Measurements from ENCODE around the gene RFNG.

Gene RFNG

DNA sequence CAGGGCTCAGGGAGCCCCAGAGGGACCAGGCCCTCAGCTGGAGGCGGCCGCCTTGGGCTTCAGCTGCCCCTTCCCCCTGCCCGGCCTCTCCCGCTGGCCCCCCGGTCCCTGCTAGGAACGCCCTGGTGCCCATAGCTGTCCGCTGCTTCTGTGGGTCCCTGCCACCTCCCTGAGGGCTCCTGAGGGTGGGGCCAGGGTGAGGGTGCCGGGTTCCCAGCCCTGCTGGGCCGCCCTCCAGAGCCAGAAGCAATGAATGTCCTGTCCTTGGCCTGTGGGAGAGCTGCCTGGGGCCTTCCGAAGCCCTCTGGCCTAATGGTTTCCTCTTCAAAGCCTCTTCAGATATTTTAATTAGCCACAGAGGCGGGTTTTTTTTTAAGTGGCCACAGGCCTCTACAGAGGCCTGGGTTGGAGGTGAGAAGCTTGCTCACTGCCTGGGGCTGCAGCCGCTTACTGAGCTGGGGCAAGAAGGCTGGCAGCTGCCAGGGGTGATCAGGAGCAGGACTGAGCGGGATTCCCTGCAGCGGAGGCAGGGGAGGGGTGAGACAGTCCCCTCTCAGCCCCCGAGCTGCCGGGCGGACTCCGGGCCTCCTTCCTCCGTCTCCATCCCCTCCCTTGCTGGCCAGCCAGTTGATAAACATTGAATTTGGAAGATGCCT, 38.8 kb downstream of the RFNG start:
- ATAC-seq, result no peak

DNA sequence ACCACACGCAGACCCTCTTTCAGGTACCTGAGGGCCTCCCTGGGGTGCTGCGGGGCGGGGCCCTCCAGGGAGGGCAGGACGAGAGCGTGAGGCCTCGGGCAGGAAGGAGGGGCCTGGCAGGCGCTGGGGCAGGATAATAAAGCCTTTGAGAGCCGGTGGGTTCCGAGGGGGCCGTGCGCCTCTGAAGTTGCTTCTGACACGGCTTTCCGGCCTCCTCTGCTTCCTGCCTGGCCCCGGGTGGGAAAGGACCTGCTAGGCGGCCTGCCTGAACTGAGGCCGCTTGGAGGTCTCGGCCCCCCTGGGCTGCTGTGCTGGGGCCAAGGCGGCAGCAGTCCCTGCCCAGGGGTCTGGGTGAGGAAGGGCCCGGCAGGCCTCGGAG, 39.4 kb downstream of the RFNG start:
- no peak for ATAC-seq

DNA sequence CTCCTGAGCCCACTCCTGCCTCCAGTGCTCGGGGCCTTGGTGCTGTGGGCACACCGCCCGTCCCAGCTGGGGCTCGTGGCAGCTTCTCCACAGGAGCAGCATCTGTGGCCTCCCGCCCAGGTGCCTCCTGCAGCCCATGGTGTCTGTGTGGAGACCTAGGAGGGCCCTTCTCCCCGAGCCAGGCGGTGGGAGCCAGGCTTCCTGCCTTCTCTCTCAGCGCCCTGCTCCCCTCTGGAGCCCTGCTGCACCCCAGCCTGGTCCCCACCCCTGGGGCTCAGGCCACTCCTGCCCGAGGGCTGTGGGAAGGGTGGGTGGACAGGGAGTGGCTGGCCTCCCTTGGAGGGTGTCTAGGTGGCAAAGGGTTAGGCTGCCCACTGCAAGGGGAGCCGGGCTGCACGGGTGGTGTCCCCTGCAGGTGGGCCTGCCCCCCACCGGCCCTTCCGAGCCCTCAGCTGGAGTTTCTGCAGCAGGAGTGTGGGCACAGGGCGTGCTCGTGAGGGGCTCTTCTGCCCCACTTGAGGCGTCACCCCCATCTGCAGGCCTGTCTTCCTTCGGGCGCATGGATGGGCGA, 39.9 kb downstream of the RFNG start:
- no peak for ATAC-seq

DNA sequence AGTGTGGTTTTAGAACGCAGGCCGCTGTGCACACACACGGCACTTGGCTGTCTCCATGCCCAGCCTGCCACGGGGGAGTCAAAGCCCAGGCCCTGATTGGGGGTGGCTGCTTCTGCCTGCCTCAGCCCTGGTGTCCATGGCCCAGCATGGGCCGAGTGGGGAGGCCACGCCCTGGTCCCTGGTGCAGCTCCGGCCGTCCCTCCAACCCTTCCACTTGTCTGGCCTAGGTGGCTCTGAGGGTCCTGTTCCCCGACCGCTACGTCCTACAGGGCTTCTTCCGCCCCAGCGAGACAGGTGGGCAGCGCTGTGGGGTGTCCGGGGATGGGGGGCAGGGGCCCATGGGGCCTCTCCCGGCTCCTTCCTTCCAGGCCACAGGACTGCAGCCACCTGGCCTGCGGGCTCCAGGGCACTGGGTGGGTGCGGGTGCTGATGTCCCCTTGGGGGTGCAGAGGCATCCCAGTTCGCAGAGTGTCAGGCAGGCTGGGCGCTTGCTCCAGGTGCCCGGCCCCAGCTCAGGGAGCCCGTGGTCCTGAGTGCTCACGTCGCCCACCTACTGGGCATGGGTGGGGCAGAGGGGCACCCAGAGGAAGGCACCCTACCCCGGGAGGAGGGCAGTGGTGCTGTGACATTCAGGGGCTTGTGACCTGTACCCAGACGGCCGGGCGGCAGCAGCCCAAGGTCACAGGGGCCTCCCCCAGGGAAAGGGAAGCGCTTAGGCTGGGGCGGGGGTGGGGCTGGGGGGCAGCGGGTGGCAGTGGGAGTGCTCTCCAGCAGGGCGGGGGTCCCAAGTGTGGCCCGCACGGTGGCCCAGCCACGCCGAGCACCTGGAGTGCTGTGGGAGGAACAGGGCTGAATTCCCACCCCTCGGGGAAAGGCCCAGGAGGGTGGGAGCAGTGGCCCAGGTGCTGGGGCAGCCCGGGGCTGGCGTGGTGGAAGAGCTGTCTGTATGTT, 40.8 kb downstream of the RFNG start:
- no peak for ATAC-seq

DNA sequence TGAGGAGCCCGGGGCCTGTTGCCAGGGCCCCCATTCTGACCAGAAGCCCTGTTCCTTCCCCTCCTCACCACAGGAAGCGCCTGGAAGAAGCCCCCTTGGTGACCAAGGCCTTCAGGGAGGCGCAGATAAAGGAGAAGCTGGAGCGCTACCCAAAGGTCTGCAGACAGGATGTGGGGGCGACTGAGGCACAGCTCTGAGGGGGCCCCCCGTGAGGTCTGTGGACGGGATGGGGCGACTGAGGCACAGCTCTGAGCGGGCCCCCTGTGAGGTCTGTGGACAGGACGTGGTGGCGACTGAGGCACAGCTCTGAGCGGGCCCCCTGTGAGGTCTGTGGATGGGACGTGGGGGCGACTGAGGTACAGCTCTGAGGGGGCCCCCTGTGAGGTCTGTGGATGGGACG, 42.2 kb downstream of the RFNG start:
- ATAC-seq, result no peak

DNA sequence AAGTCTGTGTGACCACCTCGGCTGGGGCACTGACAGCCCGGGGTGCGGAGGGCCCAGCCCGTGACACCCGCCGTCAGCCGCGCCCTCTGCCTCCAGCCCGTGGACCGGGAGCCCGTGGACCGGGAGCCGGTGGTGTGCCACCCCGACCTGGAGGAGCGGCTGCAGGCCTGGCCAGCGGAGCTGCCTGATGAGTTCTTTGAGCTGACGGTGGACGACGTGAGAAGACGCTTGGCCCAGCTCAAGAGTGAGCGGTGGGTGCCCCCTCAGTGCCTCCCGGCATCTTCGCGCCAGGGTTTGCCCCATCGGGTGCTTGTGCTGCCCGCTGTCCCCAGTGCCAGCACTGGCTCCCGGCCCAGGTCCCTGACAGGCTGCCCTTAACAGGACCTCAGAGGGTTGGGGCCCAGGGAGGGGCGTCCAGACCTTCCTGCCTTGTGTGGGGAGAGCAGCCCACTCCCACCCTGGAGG, 42.6 kb downstream of the RFNG start:
- ATAC-seq, result no peak

DNA sequence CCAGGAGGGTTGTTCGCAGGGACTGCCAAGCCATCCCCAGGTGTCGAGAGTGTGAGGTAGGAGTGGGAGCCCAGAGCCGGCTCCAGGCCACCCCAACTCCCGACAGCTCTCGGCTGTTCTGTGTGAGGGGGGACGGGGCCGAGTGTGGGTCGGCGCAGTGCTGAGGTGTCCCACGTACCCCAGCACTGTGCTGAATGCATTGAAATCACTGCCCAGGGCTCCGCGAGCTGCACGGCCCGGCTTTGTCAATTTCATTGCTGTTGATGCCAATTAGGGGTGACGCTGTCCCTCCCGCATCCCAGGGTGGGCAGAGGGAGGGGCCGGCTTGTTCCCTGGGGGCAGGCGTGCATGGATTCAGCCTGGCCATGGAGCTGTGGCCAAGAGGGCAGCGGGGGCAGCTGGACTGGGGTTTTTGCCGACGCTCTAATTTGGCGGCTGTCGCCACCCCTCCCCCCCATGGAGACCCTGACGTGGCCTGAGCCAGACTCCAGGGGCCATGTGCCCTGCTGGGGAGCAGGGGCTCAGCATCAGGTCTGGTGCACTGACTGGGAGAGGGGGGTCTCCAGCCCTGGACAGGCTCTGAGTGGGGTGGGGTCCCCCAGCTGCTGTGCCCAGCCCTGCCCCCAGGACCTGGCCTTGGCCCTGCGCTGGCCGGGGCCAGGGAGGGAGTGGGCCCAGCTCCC, 43.2 kb downstream of the RFNG start:
- ATAC-seq, result no peak

DNA sequence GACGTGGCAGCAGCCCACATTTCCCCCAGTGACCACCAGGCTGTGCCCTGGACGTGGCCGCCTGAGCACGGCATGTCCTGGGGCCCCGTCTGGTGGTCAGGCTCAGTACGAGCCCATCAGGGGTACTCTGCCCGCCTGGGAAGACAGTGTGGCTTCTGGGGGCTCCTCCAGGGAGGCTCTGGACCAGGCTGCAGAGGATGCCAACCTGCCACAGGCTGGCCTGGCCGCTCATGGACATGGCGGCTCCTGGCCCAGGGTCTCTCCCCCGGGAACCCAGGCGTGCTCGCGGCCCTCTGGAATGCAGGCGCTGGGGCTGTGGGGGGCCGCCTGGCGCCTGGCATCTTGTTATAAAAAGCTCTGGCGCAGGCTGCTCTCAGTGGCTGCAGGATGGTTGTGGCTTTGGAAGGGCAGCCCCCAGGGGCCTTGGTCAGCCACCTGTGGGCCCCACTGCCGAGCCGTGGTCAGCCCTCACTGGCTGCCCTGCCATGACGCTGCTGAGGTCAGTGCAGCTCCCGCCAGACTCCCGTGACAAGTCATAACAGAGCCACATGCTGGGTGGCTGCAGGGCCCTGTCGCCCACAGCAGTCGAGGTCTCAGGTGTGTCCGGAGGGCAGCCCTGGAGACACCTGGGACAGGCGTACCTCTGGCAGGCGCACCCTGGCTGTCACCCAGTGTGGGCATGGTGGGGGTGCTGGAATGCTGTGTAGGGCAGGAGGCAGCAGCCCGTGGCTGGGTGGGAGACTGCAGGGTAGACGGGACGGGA, 43.9 kb downstream of the RFNG start:
- ATAC-seq, result no peak

DNA sequence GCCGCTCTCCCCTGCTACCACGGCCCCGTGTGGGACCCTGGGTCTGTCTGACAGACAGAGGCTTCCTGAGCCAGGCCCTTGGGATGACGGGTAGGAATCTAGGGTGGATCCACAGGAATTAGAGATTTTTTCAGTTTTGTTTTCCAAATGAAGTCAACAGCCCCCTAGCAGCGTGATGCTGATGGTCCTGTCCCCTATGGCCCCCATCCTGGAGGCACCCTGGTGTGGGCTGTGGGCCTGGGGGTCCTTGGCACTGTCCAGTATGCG, 44.5 kb downstream of the RFNG start:
- no peak for ATAC-seq

DNA sequence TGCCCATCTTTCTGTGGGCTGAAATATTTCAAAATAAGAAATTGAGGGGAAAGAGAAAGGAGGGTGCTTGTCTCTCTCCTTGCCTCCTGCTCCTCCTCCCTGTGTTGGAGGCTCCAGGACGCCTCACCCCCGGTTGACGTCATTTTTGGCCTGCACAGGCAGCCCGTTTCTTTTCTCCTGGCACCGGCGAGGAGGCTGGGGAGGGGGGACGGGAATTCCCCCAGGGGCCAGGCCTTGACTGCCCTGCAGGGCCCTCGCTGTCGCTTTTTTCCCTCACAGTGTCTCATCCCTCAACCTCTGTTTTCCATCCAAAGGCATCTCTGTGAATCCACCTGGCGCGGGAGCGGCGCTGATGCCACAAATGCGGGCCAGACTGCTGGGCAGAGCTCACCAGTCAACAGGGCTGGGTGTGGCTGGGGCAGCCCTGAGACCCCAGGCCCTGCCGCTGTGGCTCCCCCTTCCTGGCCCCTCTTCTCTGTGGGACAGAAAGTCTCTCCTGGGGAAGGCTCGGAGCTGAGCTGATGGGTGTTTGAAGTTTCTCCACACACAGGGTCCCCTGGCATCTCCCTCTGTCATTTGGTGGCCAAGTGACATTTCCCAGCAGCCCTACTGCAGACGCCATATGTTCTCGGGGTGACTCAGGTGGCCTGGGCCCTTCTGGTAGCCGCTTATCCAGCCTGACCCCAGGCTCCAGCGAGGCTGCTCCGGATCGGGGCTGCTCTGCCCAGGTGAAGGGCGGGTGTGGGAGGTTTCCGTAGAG, 45.0 kb downstream of the RFNG start:
- ATAC-seq, result no peak

DNA sequence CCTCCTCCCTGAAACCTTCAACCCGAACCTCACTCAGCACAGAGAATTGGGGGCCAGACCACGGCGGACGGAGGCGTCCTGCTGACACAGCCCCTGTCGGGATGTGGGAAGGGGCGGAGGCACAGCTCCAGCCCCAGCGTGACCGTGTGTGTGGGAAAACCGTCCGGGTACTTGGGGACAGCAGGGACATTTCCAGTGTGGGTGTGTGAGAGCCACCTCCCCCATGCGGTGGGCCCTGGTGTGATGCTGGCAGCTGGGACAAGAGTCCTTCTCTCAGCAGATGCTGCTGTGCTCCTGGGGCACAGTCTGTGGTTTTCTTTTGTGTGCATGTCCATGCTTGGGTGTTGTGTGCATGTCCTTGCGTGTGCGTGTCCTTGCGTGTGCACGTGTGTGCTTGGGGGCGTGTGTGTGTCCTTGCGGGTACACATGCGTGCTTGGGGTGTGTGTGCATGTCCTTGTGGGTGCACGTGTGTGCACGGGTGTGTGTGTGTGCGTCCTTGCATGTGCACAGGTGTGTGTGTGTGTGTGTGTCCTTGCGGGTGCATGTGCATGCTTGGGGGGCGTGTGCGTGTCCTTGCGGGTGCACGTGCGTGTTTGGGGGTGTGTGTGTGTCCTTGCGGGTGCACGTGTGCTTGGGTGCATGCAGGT, 45.8 kb downstream of the RFNG start:
- ATAC-seq, result no peak

DNA sequence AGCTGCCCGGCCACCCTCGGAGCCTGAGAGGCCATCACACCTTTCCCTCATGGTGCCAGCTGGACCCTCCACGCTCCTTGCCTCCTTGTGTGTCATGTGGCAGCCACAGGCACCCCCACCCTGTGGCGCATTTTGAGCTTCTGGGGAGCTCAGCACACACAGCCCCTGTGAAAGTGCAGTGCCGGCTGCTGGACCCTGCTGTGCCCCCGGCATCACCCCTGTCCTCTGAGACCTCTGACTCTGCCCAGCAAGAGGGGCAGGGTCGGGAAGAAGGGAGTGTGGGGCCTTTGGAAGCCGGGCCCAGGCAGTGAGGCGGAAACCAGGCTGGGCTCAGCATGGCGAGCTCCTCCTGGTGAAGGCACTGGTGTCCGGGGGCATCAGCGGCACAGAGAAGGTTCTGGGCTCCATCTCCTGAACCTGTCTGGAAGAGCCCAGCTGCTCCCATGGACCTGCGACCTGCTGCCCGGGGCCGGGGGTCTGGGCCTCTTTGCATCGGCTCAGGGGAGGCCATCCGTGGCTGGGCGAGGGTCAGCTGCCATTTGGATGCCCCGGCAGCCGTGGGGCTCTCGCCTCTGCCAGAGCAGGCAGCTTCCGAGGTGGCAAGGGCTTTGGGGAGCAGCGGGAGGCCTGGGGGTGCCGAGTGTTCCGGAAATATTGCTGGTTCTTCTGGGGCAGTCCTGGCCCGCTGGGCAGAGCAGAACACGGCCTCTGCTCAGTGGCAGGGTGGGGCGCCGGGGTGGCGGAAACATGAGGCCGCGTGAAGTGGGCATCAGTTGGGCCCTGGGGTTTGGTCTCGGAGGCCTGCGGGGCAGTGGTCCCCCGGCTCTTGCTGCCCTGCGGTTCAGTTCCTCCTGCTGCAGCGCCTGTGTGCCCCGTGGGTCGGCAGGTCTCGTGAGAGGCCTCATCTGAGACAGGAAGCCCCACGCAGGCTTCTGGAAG, 46.8 kb downstream of the RFNG start:
- ATAC-seq, result no peak

DNA sequence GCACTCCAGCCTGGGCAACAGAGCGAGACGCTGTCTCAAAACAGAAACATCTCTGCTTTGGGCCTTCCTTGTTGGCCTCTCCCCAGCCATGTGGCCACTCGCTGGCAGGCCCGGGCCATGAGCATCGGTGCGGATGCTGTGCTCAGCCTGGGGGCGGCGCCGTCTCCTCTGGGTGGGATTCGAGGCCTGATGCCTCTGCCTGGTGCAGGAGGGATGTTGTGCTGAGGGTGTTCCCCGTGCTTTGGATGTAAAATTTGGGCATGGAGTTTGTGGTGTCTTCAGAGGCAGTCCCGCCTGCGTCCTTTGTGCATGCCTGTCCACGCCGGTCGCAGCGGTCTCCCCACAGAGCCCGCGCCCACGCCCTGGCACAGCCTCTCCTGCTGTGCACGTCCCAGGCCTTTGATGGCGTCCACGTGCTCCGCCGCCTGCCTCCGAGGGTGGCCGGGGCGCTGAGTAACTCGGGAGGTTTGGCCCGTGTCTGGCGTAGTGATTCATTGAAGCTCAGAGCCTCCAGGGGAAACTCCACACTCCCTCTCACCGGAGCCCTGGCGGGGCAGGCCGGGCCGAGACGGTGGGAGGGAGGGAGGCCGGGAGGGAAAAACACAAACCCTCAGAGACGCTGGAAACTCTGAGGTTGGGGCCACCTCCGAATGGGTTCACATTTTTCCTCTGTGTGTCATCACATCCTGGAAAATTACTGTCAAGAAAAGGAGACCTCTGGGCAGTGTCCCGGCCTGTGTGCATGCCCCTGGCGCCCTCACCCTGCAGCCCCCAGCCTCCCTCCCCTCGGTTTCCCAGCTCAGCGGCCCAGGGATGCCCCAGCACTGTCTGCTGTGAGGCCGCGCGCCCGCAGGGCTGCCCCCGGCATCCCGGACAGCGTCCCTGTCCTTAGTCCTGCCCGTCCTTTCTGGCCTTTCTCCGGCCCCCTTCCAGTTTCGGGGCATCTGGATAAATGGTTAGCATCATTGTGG, 47.9 kb downstream of the RFNG start:
- ATAC-seq, result peak; percentile 82

DNA sequence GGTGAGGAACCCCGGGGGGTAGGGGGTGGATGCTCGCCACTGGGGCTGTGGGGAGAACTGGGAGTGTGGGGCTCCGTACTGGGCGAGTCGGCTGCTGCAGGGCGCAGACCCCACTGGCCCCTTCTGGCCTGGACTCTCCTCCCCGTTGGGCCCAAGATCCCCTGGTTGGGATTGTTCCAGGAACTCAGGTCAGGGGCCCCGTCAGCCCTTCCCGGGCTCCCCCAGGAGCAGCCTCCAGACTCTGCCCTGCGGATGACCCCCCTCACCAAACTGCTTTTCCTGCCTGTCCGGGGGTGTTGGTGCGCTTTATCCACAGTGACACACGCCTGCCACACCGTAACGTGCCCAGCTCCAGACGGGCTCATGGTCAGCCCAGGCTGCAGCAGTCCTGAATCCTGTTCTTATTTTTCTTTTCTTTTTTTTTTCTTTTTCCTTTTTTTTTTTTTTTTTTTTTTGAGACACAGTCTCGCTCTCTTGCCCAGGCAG, 50.0 kb downstream of the RFNG start:
- no peak for ATAC-seq

DNA sequence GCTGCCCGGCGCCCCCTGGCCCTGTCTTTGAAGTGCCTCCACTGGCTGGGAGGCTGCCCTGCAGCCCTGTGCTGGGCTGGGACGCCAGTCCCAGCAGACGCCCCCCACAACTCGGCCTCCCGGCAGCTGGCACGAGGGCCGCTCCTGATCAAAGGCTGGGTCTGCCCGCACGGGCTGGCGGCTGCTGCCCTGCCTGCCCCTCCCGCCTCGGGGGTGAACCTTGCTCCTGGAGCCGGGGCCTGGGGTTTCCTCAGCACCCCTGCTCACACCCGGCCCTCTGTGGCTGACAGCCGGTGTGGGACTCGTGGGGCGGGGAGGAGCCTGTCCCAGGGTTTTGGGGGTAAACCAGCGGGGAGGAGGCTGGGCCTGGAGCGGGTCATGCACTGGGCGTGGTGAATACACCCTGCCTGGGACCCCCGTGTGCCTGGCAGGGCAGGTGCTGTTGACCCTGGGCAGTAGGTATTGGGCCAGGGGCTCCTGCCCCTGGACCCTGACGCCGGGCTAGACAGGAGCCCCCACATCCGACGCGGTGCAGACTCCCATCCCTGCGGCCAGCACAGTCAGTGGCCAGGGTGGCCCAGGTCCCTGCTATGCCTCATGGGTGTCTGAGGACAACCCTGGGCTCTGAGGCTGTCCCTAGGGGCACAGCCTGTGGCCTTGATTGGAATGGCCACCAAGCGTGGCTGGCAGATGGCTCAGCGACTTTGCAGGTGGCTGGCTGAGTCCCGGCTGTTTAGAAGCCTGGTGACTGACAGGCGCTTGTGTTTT, 50.6 kb downstream of the RFNG start:
- ATAC-seq, result no peak

DNA sequence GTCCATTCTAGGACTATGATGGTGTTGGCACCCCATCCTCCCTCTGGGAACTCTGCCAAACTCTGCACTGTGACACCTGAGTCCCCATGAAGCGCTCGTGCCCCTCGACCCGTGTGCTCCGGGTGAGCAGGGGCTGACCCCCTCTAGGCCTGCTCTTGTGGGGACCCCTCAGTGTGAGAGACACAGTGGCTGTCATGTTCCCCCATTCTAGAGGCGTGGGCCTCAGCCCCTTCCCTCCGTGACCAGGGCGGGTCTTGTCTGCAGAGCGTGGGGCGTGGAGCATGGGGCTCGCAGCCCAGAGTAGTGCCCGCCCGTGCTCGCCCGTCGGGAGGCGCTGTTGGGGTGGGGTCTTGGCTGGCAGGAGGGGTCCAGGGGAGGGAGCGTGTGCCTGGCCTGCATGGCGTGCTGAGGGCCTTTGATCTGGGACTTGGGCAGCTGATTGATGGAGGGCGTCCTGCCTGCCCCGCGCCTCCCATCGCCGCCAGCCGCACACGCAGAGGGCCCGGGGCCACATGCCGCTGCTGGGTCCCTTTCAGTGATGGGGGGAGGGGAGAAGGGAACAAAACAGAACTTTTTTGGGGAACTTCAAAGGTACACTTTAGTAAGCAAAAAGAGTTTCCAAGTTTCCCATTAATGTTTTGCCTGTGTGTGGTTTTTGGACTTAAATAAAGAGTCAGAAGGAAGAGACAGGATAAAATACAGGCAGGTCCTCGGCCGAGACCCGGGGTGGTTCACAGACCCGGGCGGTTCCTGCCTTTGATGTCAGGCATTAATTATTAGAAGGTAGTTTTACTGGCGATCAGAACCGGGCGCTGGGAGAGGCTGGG, 51.4 kb downstream of the RFNG start:
- ATAC-seq, result no peak

DNA sequence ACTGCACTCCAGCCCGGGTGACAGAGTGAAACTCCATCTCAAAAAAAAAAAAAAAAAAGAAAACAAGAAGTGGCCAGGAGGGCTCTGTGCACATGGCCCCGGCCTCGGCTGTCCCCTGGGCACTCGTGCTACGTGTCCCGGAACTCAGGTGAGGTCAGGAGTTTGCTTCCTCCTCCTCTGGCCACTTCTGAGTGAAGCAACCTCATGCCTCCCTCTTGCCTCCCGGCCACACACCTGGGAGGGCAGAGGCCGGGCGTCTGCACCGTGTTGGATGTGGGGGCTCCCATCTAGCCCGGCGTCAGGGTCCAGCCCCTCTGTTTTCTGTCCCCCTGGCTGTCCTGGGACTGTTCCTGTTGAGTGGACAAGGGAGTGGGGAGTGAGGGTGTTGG, 52.0 kb downstream of the RFNG start:
- ATAC-seq, result no peak
